GM23338 (cell line): ENCODE data around the gene ATF5.
"Not testable (repeated sequence)": the region's sequence is repeated elsewhere in the genome, so short reads cannot be mapped to it uniquely, and the experiment has no call there.

Experiments
- CTCF ChIP-seq, 2 experiments: fragments of 200-600 bp in 1 of 2; sonication (generic) in 1 of 2; conservative IDR thresholded peaks; 2 replicates each; pipeline versions ENCODE4 v1.5.1 to v1.6.1; 2016 to 2017; ENCODE audit warnings: antibody characterized with exemption in 2 of 2, low read depth in 2 of 2, mild to moderate bottlenecking in 2 of 2, moderate library complexity in 1 of 2
- EZH2 ChIP-seq: fragments of 200-600 bp; sonication (generic); IDR thresholded peaks from one replicate; pipeline ENCODE4 v1.8.0; 2017; ENCODE audit warnings: antibody characterized with exemption, mild to moderate bottlenecking, low read depth; ENCODE audit not compliant: unreplicated experiment
- POLR2AphosphoS5 ChIP-seq: IDR thresholded peaks from 2 replicates; pipeline ENCODE4 v1.6.1; 2016; ENCODE audit warnings: antibody characterized with exemption, low read depth

GRCh38 chr19:49944567-49944966 is 15.6 kb downstream of the ATF5 start:
- TF ChIP-seq EZH2; CTCF (conservative IDR thresholded peaks at IDR 0.05; ENCODE audit: low read depth in 2 of 2); POLR2AphosphoS5: not testable (repeated sequence)
